Measurements from ENCODE around the gene CDK5RAP3. TPM values are rescaled to one million over a fixed set of nuclear protein-coding genes. Genes with fewer than 3 reads are reported as not detected.

CDK5RAP3 gene
- total RNA-seq, 6 donors from 2014 or later: 76.6 to 661 (median 160) TPM

DNA sequence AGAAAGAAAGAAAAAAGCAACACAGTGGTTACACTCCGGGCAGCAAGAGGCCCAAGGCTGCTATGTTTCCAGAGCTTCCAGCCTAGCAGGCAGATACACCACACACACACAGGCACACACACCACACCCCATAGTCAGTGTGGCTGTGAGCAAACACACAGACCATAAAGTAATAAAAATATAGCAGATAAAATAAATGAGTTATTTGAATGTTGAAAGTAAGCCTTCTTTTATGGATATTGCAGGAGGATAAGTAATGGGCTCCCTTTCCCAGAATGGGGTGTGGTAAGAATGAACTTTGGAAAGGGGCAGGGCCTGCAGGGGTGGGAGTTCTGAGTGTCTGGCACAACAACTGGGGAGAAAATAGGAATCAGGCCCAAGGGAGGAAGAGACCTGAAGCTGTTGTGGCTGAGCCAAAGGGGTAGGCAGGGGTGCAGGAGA is 4.8 kb upstream of the CDK5RAP3 start:
- no peak for ATAC-seq (ENCODE audit: low FRiP score in 2 of 2)

DNA sequence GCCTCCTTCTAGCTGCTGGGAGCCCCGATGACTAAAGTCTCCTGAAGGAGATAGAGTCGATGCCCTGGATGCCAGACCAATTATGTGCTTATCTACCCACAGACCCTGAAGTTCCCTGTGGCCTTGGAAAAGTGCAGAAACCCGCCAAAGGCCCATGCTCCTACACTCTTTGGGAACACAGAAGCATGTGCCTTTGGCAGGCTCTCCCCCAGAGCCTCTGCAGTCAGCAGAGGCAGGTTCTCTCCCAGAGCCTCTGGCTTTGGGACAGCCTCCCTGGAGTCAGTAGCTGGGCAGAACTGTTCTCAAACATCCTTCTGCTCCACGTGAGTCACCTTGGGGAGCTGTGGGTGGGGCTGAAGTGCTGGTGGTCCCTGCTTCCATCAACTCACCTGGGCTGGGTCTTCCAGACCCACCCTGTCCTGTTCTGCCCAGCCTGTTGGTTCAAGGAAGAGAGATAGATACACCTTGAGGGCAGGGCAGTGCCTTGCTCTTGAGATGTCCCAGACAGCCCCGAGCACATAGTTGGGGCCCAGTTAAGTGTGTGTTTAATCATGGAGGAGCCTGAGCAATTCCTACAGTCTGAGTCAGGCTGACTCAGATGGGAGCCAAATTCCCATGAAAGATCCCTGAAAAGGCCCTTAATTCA is 3.2 kb upstream of the CDK5RAP3 start:
- Histone ChIP-seq H3K36me3 (no peaks in the 10 kb centered on the region), H3K27me3 (no peaks in the 10 kb centered on the region), H3K4me1 (peaks cover 14 to 22% (median 18%) of the 10 kb centered on the region in 4 donors), H3K4me3 (no peak overlapping the region), H3K27ac (no peak overlapping the region), H3K9me3 (no peaks in the 10 kb centered on the region)
- 53 to 71% methylated on average over 2 to 5 of the region's 5 CpGs for whole genome bisulfite sequencing, 2 donors
- DNase-seq (no peak), ATAC-seq (ENCODE audit: low FRiP score in 2 of 2) (no peak)
- TF ChIP-seq POLR2A (IDR thresholded peaks at IDR 0.05): no peak
- no peak for TF ChIP-seq POLR2AphosphoS5 (IDR thresholded peaks at IDR 0.05)
- TF ChIP-seq, protein P1, sequence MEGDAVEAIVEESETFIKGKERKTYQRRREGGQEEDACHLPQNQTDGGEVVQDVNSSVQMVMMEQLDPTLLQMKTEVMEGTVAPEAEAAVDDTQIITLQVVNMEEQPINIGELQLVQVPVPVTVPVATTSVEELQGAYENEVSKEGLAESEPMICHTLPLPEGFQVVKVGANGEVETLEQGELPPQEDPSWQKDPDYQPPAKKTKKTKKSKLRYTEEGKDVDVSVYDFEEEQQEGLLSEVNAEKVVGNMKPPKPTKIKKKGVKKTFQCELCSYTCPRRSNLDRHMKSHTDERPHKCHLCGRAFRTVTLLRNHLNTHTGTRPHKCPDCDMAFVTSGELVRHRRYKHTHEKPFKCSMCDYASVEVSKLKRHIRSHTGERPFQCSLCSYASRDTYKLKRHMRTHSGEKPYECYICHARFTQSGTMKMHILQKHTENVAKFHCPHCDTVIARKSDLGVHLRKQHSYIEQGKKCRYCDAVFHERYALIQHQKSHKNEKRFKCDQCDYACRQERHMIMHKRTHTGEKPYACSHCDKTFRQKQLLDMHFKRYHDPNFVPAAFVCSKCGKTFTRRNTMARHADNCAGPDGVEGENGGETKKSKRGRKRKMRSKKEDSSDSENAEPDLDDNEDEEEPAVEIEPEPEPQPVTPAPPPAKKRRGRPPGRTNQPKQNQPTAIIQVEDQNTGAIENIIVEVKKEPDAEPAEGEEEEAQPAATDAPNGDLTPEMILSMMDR (IDR thresholded peaks at IDR 0.05): no peak
- no peak for TF ChIP-seq EP300 (IDR thresholded peaks at IDR 0.05)

More for the DNA sequence above, 4.8 kb upstream of the CDK5RAP3 start:
- H3K36me3 ChIP-seq: no peaks in the 10 kb centered on the region
- H3K27ac ChIP-seq: no peak overlapping the region
- no peaks in the 10 kb centered on the region for H3K27me3 ChIP-seq
- no peak for TF ChIP-seq POLR2A (IDR thresholded peaks at IDR 0.05)
- 57 to 60% methylated on average over 1 of the region's 1 CpG for WGBS, 2 donors
- no peaks in the 10 kb centered on the region for H3K9me3 ChIP-seq
- DNase-seq: no peak
- no peak overlapping the region for H3K4me3 ChIP-seq
- H3K4me1 ChIP-seq: peaks cover 4 to 15% (median 6%) of the 10 kb centered on the region in 4 donors

DNA sequence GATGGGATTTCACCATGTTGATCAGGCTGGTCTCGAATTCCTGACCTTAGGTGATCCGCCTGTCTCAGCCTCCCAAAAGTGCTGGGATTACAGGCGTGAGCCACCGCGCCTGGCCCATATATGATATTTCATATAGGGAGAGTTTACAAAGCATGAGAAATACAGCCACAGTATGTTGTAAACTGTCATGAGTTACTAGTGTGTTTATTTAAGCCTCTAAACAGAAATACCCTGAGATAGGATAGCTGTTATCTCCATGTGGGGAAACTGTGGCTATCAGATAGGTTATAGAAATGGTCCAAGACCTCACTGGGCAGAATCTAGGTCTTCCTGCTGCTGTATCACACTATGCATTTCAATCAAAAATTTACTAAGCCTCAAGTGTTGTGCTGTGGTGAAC is 2.1 kb upstream of the CDK5RAP3 start:
- 94 to 98% methylated on average over 5 of the region's 5 CpGs for WGBS, 2 donors

DNA sequence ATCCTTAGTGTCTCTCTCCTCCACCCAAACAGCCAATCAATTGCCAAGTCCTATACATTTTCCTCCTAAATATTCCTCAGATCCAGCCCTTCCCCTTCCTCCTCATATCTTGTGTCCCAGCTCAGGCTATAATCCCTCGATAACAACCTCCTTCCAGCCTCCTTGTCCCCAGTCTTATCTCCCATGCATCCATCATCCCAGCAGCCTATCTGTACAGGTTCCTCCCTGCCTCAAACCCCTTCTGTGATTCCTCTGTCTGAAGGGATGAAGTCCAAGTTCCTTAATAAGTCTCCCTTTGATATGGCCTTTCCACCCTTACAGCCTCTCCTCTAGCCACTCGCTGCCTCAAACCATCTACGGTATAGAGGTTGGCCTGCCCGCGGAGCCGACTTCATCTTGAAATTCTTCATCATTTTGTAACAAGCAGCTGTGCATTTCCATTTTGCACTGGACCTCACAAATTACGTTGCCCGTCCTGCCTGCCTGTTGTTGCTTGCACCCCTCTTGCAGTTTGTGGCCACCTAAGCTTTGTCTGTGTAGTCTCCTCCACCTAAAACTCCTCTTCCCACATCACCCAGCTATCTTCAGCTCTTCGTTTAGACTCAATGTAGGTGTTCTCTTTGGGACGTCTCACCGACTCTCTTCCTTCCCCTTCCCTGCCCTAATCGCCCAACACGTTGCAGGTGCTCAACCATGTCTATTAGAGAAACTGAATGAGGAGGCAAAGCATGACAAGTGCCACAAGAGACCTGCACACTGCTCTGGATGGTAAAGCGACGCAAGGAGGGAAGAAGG is 786 bp upstream of the CDK5RAP3 start:
- TF ChIP-seq POLR2A (IDR thresholded peaks at IDR 0.05) (no peak), POLR2AphosphoS5 (IDR thresholded peaks at IDR 0.05) (no peak), EP300 (IDR thresholded peaks at IDR 0.05) (no peak)
- TF ChIP-seq, protein P1 (IDR thresholded peaks at IDR 0.05): no peak
- DNase-seq (no peak), ATAC-seq (ENCODE audit: low FRiP score in 2 of 2) (no peak)
- peak overlapping the region in 3 of 4 donors; percentile 74 to 98 (median 96) for H3K4me3 ChIP-seq
- H3K4me1 ChIP-seq: peaks cover 14 to 22% (median 18%) of the 10 kb centered on the region in 4 donors
- peak overlapping the region in 3 of 4 donors; percentile 32 to 59 (median 56) for H3K27ac ChIP-seq
- H3K9me3 ChIP-seq: no peaks in the 10 kb centered on the region
- 42 to 46% methylated on average over 15 of the region's 15 CpGs for WGBS, 2 donors
- H3K36me3 ChIP-seq: peaks cover 9 to 18% (median 17%) of the 10 kb centered on the region in 4 donors
- no peaks in the 10 kb centered on the region for H3K27me3 ChIP-seq

More for the DNA sequence above, 2.1 kb upstream of the CDK5RAP3 start:
- H3K36me3 ChIP-seq: peaks cover 0 to 5% (median 5%) of the 10 kb centered on the region in 4 donors
- no peaks in the 10 kb centered on the region for H3K27me3 ChIP-seq
- H3K4me1 ChIP-seq: peaks cover 14 to 22% (median 18%) of the 10 kb centered on the region in 4 donors
- H3K4me3 ChIP-seq: no peak overlapping the region
- TF ChIP-seq POLR2AphosphoS5 (IDR thresholded peaks at IDR 0.05) (no peak), POLR2A (IDR thresholded peaks at IDR 0.05) (no peak), EP300 (IDR thresholded peaks at IDR 0.05) (no peak)
- TF ChIP-seq, protein P1 (IDR thresholded peaks at IDR 0.05): no peak
- H3K9me3 ChIP-seq: no peaks in the 10 kb centered on the region
- H3K27ac ChIP-seq: no peak overlapping the region
- ATAC-seq (ENCODE audit: low FRiP score in 2 of 2) (no peak), DNase-seq (no peak)

DNA sequence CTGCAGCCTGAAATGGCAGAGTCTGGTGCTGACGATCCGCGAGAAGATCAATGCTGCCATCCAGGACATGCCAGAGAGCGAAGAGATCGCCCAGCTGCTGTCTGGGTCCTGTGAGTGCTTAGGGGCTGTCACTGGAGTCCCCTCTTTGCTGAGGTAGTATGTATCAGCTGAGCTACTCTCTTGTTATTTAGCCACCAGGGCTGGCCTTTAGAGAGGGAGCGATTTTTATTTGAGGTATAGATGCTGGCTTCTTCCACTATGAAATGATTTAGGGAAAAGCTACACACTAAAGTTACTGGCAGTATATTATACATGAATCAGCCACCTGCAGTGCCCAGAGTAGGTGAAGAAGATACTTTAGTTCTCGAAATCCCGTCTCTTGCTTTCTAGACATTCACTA is 2.6 kb downstream of the CDK5RAP3 start:
- no peak for ATAC-seq (ENCODE audit: low FRiP score in 2 of 2)
- Histone ChIP-seq H3K36me3 (peaks cover 24 to 52% (median 46%) of the 10 kb centered on the region in 4 donors), H3K27ac (no peak overlapping the region), H3K27me3 (no peaks in the 10 kb centered on the region), H3K4me1 (peaks cover 11 to 21% (median 14%) of the 10 kb centered on the region in 4 donors), H3K4me3 (no peak overlapping the region), H3K9me3 (no peaks in the 10 kb centered on the region)
- DNase-seq: no peak
- 94% methylated on average over 8 of the region's 8 CpGs for WGBS, 2 donors
- TF ChIP-seq POLR2A (IDR thresholded peaks at IDR 0.05) (no peak), EP300 (IDR thresholded peaks at IDR 0.05) (no peak), POLR2AphosphoS5 (IDR thresholded peaks at IDR 0.05) (no peak)
- TF ChIP-seq, protein P1 (IDR thresholded peaks at IDR 0.05): no peak

Measured in upper lobe of left lung (tissue), 6 donors.